ENCODE measurements around the gene NT5C. TPM values are rescaled to one million over a fixed set of nuclear protein-coding genes. Genes with fewer than 3 reads are reported as not detected.
A peak's percentile ranks its signal among the peaks of the same experiment; 100 is the strongest.

NT5C gene
- total RNA-seq, 1 donor from 2014 or later, result 46.8 TPM

DNA sequence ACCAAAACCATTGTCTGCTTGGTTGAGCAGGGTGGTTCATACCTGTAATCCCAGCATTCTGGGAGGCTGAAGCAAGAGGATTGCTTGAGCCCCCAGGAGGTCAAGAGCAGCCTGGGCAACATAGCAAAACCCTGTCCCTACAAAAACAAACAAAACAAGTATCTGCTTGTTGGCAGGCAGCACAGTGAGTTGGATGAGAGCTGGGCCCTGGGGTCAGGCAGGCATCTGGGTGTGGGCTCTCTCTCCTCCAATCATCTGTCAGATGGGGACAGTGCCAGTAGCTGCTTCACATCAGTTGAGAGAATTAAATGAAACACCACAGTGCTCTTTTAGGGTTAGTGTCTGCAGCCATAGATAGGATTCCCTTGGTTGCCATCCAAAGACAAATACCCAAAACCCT lies 16.0 kb downstream of the NT5C start:
- TF ChIP-seq, protein P1, sequence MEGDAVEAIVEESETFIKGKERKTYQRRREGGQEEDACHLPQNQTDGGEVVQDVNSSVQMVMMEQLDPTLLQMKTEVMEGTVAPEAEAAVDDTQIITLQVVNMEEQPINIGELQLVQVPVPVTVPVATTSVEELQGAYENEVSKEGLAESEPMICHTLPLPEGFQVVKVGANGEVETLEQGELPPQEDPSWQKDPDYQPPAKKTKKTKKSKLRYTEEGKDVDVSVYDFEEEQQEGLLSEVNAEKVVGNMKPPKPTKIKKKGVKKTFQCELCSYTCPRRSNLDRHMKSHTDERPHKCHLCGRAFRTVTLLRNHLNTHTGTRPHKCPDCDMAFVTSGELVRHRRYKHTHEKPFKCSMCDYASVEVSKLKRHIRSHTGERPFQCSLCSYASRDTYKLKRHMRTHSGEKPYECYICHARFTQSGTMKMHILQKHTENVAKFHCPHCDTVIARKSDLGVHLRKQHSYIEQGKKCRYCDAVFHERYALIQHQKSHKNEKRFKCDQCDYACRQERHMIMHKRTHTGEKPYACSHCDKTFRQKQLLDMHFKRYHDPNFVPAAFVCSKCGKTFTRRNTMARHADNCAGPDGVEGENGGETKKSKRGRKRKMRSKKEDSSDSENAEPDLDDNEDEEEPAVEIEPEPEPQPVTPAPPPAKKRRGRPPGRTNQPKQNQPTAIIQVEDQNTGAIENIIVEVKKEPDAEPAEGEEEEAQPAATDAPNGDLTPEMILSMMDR (IDR thresholded peaks at IDR 0.05; ENCODE audit: unreplicated experiment), result no peak
- Mint-ChIP-seq H3K4me1 (peaks cover 8% of the 10 kb centered on the region), H3K27me3 (ENCODE audit: low read depth) (no peaks in the 10 kb centered on the region), H3K9me3 (no peaks in the 10 kb centered on the region), H3K36me3 (peaks cover 14% of the 10 kb centered on the region), H3K27ac (no peak overlapping the region), H3K4me3 (no peak overlapping the region)
- DNase-seq (ENCODE audit: low spot score in 2 of 2, unreplicated experiment in 2 of 2), result no peak

- peak overlapping the region; percentile 26 for H3K27ac Mint-ChIP-seq
- no peak for DNase-seq (ENCODE audit: low spot score in 2 of 2, unreplicated experiment in 2 of 2)
- TF ChIP-seq, protein P1 (IDR thresholded peaks at IDR 0.05; ENCODE audit: unreplicated experiment), result no peak
- no peaks in the 10 kb centered on the region for H3K27me3 Mint-ChIP-seq (ENCODE audit: low read depth)
- H3K4me1 Mint-ChIP-seq, result peaks cover 11% of the 10 kb centered on the region
- H3K4me3 Mint-ChIP-seq, result peak overlapping the region; percentile 27
- peaks cover 11% of the 10 kb centered on the region for H3K36me3 Mint-ChIP-seq
- H3K9me3 Mint-ChIP-seq, result no peaks in the 10 kb centered on the region
Observed at GRCh38 chr17:75114552-75115314, 16.8 kb downstream of the NT5C start.

GRCh38 chr17:75113798-75114551 lies 17.6 kb downstream of the NT5C start:
- Mint-ChIP-seq H3K4me1 (peaks cover 12% of the 10 kb centered on the region), H3K9me3 (no peaks in the 10 kb centered on the region), H3K27me3 (ENCODE audit: low read depth) (peaks cover under 1% of the 10 kb centered on the region), H3K4me3 (peak overlapping the region; percentile 27), H3K36me3 (peaks cover 9% of the 10 kb centered on the region), H3K27ac (peak overlapping the region; percentile 26)
- TF ChIP-seq, protein P1 (IDR thresholded peaks at IDR 0.05; ENCODE audit: unreplicated experiment), result peak; percentile 96
- DNase-seq (ENCODE audit: low spot score in 2 of 2, unreplicated experiment in 2 of 2), result peak; percentile 68 to 88

- Mint-ChIP-seq H3K36me3 (peaks cover 8% of the 10 kb centered on the region), H3K4me3 (peak overlapping the region; percentile 51), H3K9me3 (no peaks in the 10 kb centered on the region), H3K4me1 (peaks cover 18% of the 10 kb centered on the region), H3K27ac (peak overlapping the region; percentile 36), H3K27me3 (ENCODE audit: low read depth) (peaks cover 7% of the 10 kb centered on the region)
- TF ChIP-seq, protein P1 (IDR thresholded peaks at IDR 0.05; ENCODE audit: unreplicated experiment), result no peak
- no peak for DNase-seq (ENCODE audit: low spot score in 2 of 2, unreplicated experiment in 2 of 2)
Observed at GRCh38 chr17:75111777-75112335, 19.7 kb downstream of the NT5C start.

DNA sequence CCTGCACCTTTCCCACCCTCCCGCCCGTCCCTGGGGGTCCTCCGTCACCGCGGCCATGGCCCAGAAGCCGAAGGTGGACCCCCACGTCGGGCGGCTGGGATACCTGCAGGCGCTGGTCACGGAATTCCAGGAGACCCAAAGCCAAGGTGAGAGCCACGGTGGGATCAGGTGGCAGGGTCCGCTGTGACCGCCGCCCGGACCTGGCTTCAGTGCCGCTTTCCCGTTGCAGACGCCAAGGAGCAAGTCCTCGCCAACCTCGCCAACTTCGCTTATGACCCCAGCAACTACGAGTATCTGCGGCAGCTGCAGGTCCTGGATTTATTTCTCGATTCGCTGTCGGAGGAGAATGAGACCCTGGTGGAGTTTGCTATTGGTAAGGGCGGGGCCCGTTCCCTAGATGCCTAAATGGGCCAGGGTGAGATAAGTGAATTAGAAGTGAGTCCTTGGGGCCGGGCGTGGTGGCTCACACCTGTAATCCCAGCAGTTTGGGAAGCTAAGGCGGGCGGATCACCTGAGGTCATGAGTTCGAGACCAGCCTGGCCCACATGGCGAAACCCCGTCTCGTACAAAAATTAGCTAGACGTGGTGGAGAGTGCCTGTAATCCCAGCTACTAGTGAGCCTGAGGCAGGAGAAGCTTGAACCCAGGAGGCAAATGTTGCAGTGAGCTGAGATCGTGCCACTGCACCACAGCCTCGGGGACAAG lies 21.2 kb downstream of the NT5C start:
- no peak for DNase-seq (ENCODE audit: low spot score in 2 of 2, unreplicated experiment in 2 of 2)
- H3K27me3 Mint-ChIP-seq (ENCODE audit: low read depth), result peaks cover 7% of the 10 kb centered on the region
- peak overlapping the region; percentile 39 for H3K27ac Mint-ChIP-seq
- H3K9me3 Mint-ChIP-seq, result no peaks in the 10 kb centered on the region
- peaks cover 13% of the 10 kb centered on the region for H3K36me3 Mint-ChIP-seq
- TF ChIP-seq, protein P1 (IDR thresholded peaks at IDR 0.05; ENCODE audit: unreplicated experiment), result no peak
- H3K4me1 Mint-ChIP-seq, result peaks cover 18% of the 10 kb centered on the region
- H3K4me3 Mint-ChIP-seq, result peak overlapping the region; percentile 82
